Measurements from ENCODE around the gene ING2. TPM values are rescaled to one million over a fixed set of nuclear protein-coding genes. Genes with fewer than 3 reads are reported as not detected.

ING2 gene
- polyA plus RNA-seq, 1 donor from 2014 or later, result 27.2 TPM

GRCh38 chr4:183540410-183541009 lies 35.7 kb downstream of the ING2 start:
- no peak overlapping the region for H3K4me2 ChIP-seq (ENCODE audit: low read length)
- H3K9me2 ChIP-seq (ENCODE audit: insufficient read depth, low read length), result no peaks in the 10 kb centered on the region
- no peak overlapping the region for H3K4me3 ChIP-seq (ENCODE audit: low read length)
- H3K9me3 ChIP-seq (ENCODE audit: low read length), result no peaks in the 10 kb centered on the region
- H3K9ac ChIP-seq (ENCODE audit: low read length), result no peak overlapping the region
- no peaks in the 10 kb centered on the region for H3K36me3 ChIP-seq (ENCODE audit: insufficient read depth, low read length)
- H3F3A ChIP-seq (ENCODE audit: insufficient read depth, low read length, poor library complexity, severe bottlenecking), result no peaks in the 10 kb centered on the region
- H4K20me1 ChIP-seq (ENCODE audit: insufficient read depth), result no peaks in the 10 kb centered on the region
- TF ChIP-seq EP300 (conservative IDR thresholded peaks at IDR 0.05; ENCODE audit: poor library complexity, severe bottlenecking) (no peak), CTCF (IDR thresholded peaks at IDR 0.05; ENCODE audit: poor library complexity, severe bottlenecking) (no peak), MXI1 (conservative IDR thresholded peaks at IDR 0.05; ENCODE audit: poor library complexity, severe bottlenecking) (no peak), EZH2 (IDR thresholded peaks at IDR 0.05; ENCODE audit: borderline replicate concordance, insufficient read depth, low read length, poor library complexity, severe bottlenecking) (no peak), RAD21 (conservative IDR thresholded peaks at IDR 0.05) (no peak), SMC3 (conservative IDR thresholded peaks at IDR 0.05; ENCODE audit: poor library complexity) (no peak), TAF1 (IDR thresholded peaks at IDR 0.05; ENCODE audit: low read depth) (no peak), POLR2AphosphoS5 (IDR thresholded peaks at IDR 0.05) (no peak)
- TF ChIP-seq, protein P1, sequence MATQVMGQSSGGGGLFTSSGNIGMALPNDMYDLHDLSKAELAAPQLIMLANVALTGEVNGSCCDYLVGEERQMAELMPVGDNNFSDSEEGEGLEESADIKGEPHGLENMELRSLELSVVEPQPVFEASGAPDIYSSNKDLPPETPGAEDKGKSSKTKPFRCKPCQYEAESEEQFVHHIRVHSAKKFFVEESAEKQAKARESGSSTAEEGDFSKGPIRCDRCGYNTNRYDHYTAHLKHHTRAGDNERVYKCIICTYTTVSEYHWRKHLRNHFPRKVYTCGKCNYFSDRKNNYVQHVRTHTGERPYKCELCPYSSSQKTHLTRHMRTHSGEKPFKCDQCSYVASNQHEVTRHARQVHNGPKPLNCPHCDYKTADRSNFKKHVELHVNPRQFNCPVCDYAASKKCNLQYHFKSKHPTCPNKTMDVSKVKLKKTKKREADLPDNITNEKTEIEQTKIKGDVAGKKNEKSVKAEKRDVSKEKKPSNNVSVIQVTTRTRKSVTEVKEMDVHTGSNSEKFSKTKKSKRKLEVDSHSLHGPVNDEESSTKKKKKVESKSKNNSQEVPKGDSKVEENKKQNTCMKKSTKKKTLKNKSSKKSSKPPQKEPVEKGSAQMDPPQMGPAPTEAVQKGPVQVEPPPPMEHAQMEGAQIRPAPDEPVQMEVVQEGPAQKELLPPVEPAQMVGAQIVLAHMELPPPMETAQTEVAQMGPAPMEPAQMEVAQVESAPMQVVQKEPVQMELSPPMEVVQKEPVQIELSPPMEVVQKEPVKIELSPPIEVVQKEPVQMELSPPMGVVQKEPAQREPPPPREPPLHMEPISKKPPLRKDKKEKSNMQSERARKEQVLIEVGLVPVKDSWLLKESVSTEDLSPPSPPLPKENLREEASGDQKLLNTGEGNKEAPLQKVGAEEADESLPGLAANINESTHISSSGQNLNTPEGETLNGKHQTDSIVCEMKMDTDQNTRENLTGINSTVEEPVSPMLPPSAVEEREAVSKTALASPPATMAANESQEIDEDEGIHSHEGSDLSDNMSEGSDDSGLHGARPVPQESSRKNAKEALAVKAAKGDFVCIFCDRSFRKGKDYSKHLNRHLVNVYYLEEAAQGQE (IDR thresholded peaks at IDR 0.05; ENCODE audit: borderline replicate concordance), result no peak
- H3K27ac ChIP-seq (ENCODE audit: low read length), result no peak overlapping the region
- no peaks in the 10 kb centered on the region for H3K79me2 ChIP-seq (replicated peaks; ENCODE audit: insufficient read depth, low read length)
- H3K27me3 ChIP-seq (ENCODE audit: insufficient read depth, low read depth, low read length), result no peaks in the 10 kb centered on the region
- no peak overlapping the region for H2AFZ ChIP-seq (ENCODE audit: low read depth, low read length)

GRCh38 chr4:183541010-183541751 lies 36.3 kb downstream of the ING2 start:
- no peak overlapping the region for H2AFZ ChIP-seq (ENCODE audit: low read depth, low read length)
- no peaks in the 10 kb centered on the region for H3K36me3 ChIP-seq (ENCODE audit: insufficient read depth, low read length)

More at GRCh38 chr4:183541010-183541751, 36.3 kb downstream of the ING2 start:
- Histone ChIP-seq H3K27ac (ENCODE audit: low read length) (no peak overlapping the region), H3K9me2 (ENCODE audit: insufficient read depth, low read length) (no peaks in the 10 kb centered on the region), H4K20me1 (ENCODE audit: insufficient read depth) (no peaks in the 10 kb centered on the region), H3K9me3 (ENCODE audit: low read length) (no peaks in the 10 kb centered on the region), H3K4me2 (ENCODE audit: low read length) (no peak overlapping the region), H3F3A (ENCODE audit: insufficient read depth, low read length, poor library complexity, severe bottlenecking) (no peaks in the 10 kb centered on the region), H3K79me2 (replicated peaks; ENCODE audit: insufficient read depth, low read length) (no peaks in the 10 kb centered on the region), H3K9ac (ENCODE audit: low read length) (no peak overlapping the region), H3K27me3 (ENCODE audit: insufficient read depth, low read depth, low read length) (no peaks in the 10 kb centered on the region), H3K4me3 (ENCODE audit: low read length) (no peak overlapping the region)
- TF ChIP-seq, protein P1 (IDR thresholded peaks at IDR 0.05; ENCODE audit: borderline replicate concordance), result no peak
- no peak for TF ChIP-seq SMC3 (conservative IDR thresholded peaks at IDR 0.05; ENCODE audit: poor library complexity)
- no peak for TF ChIP-seq CTCF (IDR thresholded peaks at IDR 0.05; ENCODE audit: poor library complexity, severe bottlenecking)
- no peak for TF ChIP-seq POLR2AphosphoS5 (IDR thresholded peaks at IDR 0.05)
- TF ChIP-seq RAD21 (conservative IDR thresholded peaks at IDR 0.05), result no peak
- TF ChIP-seq MXI1 (conservative IDR thresholded peaks at IDR 0.05; ENCODE audit: poor library complexity, severe bottlenecking), result no peak
- no peak for TF ChIP-seq EZH2 (IDR thresholded peaks at IDR 0.05; ENCODE audit: borderline replicate concordance, insufficient read depth, low read length, poor library complexity, severe bottlenecking)
- TF ChIP-seq TAF1 (IDR thresholded peaks at IDR 0.05; ENCODE audit: low read depth), result no peak
- TF ChIP-seq EP300 (conservative IDR thresholded peaks at IDR 0.05; ENCODE audit: poor library complexity, severe bottlenecking), result no peak
